AG10803 (cell line): ENCODE data around the gene ZPBP.

Source experiments
- DNase-seq: peaks from one replicate; pipeline ENCODE4 v3.0.0; 2010; ENCODE audit warnings: low read depth
- H3K4me3 ChIP-seq: 2 replicates; pipeline ENCODE4 v1.5.1; 2011; ENCODE audit warnings: mild to moderate bottlenecking, low read length, control low read depth
- CTCF ChIP-seq: conservative IDR thresholded peaks from 2 replicates; pipeline ENCODE4 v1.5.1; 2011; ENCODE audit warnings: mild to moderate bottlenecking, low read length, control low read depth, inconsistent platforms

The ZPBP gene

GRCh38 chr7:49976238-49976637 lies 116.8 kb downstream of the ZPBP start:
- H3K4me3 ChIP-seq, result no peak overlapping the region
- TF ChIP-seq CTCF, result no peak
- DNase-seq, result no peak

GRCh38 chr7:49974035-49974434 lies 119.0 kb downstream of the ZPBP start:
- no peak for TF ChIP-seq CTCF
- no peak for DNase-seq
- H3K4me3 ChIP-seq, result no peak overlapping the region

GRCh38 chr7:49937608-49938007 lies 155.4 kb downstream of the ZPBP start:
- TF ChIP-seq CTCF, result no peak
- DNase-seq, result no peak
- H3K4me3 ChIP-seq, result no peak overlapping the region

- no peak overlapping the region for H3K4me3 ChIP-seq
- no peak for TF ChIP-seq CTCF
- no peak for DNase-seq
These were observed 161.4 kb downstream of the ZPBP start for GRCh38 chr7:49931627-49932026.

- H3K4me3 ChIP-seq, result no peak overlapping the region
- DNase-seq, result no peak
- no peak for TF ChIP-seq CTCF
These were observed 164.3 kb downstream of the ZPBP start for GRCh38 chr7:49928787-49929186.

GRCh38 chr7:49927631-49928030 lies 165.4 kb downstream of the ZPBP start:
- no peak for TF ChIP-seq CTCF
- H3K4me3 ChIP-seq, result no peak overlapping the region
- DNase-seq, result no peak

GRCh38 chr7:49926720-49927119 lies 166.3 kb downstream of the ZPBP start:
- H3K4me3 ChIP-seq, result no peak overlapping the region
- TF ChIP-seq CTCF, result no peak
- no peak for DNase-seq
